M059J (cell line): ENCODE data around the gene GALNT2. TPM values are rescaled to one million over a fixed set of nuclear protein-coding genes. Genes with fewer than 3 reads are reported as not detected.

Experiments used
- DNase-seq: peaks from one replicate; pipeline ENCODE4 v3.0.0-alpha.2; 2012; ENCODE audit warnings: low read depth
- total RNA-seq: library from RNA; depleted of rRNA; stranded (reverse); fragments of >200 nt; shearing (Covaris generic); gene quantifications from 2 replicates; pipeline ENCODE4 v1.2.3, GENCODE V29; 2014

Gene GALNT2
- total RNA-seq, 1 experiment from 2014 or later = 65.1 TPM

GRCh38 chr1:230128569-230129285 is 61.7 kb downstream of the GALNT2 start:
- no peak for DNase-seq

- no peak for DNase-seq
Observed at GRCh38 chr1:230129341-230129740, 62.3 kb downstream of the GALNT2 start.

- no peak for DNase-seq
Observed at GRCh38 chr1:230130172-230130944, 63.3 kb downstream of the GALNT2 start.

DNA sequence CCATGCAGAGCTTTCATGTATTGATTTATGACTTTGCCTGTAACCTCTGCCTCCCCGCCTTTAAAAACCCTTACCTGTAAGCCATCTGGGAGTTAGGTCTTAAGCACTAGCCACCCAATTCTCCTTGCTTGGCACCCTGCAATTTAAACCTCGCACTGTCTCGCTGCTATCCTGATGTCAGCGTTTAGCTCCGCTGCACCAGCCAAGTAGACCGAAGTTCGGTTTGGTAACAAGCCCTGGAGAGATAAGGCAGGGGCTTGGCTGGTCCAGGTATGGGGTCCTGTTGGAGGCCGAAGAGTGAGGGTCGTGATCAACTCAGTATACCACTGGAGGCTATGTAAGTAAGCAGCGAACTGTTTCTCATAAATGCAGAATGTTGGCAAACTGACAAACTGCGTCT is 64.4 kb downstream of the GALNT2 start:
- no peak for DNase-seq

- DNase-seq = no peak
Observed at GRCh38 chr1:230132758-230133157, 65.7 kb downstream of the GALNT2 start.

DNA sequence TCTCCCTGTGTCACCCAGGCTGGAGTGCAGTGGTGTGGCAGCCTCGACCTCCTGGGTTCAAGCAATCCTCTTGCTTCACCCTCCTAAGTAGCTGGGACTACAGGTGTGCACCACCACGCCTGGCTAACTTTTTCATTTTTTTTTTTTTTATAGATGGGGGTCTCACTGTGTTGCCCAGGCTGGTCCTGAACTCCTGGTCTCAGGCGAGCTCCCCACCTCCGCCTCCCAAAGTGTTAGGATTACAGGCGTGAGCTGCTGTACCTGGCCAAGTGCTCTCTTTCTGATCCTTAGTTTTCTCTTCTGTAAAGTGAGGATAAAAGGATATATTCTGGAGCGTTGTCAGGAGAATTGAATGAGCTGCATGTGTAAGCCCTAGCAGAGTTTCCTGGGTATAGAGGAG is 68.7 kb downstream of the GALNT2 start:
- DNase-seq = no peak

DNA sequence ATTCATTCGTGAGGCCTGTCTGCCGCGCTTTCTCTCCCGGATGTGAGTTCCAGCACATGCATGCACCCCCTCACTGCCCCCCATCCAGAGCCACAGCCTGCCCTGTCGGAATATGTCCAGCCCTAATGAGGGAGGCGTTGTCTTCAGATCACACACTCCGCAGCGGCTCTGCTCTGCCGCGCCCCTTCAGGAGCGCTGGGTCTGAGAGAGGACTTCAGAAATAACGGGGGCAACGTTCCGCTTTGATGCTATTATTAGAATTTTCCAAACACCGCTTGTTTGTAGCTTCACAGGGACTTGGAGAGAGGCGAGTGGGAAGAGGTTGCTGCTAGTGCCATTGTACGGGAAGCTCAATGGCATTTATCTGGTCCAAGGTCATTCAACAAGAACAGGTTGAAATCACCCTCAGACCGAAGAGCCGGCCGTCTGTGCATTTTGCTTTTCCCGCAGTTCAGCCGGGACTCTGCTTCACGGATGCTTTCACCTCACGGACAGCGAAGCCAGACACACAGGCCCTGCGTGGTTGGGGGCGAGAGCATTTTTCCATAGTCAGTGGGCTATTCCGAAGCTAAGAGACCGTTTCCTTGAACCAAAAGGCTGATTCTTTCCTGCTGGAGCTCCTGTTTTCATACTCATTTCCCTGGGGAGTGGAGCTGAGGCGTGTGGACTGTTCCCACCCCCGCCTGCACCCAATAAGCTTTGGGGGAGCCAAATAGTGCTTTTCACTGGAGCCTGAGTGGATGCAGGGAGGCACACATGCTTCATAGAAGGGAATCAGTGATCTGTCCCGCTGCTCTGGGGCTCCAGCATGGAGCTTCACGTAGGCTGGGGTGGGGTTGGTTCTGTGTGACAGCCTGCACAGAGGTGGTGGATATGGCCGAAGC is 69.7 kb downstream of the GALNT2 start:
- no peak for DNase-seq

GRCh38 chr1:230137337-230137815 is 70.3 kb downstream of the GALNT2 start:
- DNase-seq = no peak

DNA sequence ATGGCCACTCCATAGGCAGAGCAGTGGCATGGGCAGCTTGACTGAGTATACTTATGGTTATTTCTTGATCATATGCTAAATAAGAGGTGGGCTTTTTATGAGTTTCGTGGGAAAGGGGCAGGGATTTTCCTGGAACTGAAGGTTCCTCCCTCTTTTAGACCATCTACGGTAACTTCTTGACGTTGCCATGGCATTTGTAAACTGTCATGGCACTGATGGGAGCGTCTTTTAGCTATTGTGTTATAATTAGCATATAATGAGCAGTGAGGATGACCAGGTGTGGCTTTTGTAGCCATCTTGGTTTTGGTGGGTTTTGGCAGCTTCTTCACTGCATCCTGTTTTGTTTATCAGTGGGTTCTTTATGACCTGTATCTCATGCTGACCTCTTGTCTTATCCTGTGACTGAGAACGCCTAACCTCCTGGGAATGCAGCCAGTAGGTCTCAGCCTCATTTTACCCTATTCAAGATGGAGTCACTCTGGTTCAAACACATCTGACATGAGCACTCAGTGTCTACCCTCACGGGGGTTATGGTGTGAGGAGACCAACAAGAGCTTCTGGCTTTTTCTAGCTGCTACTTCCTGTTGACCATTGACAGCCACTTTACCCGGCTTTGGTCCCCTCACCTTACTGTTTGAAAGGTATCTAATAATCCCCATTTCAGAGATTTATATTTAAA is 71.7 kb downstream of the GALNT2 start:
- no peak for DNase-seq

GRCh38 chr1:230139315-230139714 is 72.3 kb downstream of the GALNT2 start:
- no peak for DNase-seq

GRCh38 chr1:230139741-230140140 is 72.7 kb downstream of the GALNT2 start:
- DNase-seq = no peak

GRCh38 chr1:230140221-230141020 is 73.4 kb downstream of the GALNT2 start:
- DNase-seq = no peak

GRCh38 chr1:230141021-230141648 is 74.1 kb downstream of the GALNT2 start:
- no peak for DNase-seq

DNA sequence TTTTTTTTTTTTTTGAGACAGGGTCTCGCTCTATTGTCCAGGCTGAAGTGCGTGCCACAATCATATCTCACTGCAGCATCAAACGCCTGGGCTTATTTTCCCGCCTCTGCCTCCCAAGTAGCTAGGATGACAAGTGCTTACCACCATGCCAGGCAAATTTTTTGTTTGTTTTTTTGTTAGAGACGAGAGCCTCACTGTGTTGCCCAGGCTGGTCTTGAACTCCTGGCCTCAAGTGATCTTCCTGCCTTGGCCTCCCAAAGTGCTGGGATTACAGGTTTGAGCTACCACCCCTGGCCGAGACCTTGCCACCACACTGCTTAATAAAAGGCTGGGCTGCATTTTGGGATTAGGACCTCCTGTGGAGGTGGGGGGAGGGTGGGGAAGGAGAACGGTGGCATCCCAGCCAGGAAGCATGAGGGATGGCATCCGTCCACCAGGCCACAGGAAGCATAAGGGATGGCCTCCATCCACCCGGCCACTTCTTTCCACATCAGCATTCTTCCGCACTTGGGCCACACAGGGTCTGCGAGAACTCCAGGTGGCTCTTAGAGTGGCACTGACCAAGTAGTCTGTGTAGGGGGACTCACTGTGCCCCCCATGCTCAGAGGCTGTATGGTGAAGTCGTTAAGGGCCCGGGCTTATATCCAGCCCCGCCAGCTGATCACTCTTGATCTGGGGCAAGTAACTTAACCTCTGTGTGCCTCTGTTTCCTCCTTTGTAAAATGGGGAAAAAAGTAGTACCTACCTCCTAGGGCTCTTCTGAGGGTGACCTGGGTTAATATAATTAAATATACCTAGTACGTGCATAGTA is 75.0 kb downstream of the GALNT2 start:
- DNase-seq = no peak

GRCh38 chr1:230142608-230143210 is 75.7 kb downstream of the GALNT2 start:
- DNase-seq = no peak

DNA sequence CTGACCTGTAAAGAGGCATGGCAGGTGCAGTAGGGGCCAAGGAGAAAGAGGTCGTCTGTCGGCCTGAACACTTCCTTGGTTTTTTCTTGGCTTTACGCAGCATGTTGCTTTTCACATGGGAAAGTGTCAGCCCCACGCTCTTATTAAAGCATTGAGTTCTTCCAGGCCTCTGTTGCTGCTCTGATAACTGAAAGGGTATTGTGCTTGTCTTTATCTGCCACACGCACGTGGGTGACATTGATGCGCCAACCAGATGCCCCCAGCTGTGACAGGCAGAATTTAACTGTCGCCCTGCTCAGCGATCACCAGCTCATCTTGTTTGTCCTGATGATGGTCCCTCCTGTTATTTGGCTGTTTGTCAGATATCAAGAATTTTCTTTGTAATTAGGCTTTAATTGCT is 76.5 kb downstream of the GALNT2 start:
- DNase-seq = no peak

DNA sequence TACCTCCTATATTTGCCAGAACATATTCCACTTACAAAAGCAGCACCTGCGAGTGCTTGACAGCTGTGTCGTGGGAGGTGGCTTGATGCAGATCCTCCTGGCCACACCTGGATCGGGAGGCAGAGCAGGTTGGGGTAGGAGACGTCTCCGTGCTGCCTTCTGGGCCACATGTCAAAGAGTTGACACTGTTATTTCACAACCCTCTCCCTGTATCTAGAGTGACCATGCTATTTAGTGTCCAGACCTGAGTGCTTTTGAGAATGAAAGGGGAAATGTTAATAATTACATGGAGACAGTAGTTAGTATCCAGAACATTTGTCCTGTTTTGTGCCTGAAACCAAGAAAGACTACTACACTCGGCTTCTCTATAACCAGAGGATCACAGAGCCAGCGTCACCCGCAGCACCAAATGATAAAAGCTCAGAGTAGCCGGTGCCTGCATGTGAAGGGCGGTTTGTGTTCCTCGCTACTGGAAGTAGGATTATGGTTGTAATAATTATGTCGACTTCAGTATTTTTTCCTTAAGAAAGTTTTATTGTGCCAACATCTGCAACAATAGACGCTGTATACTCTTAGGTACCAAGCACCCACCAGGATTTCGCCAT is 77.1 kb downstream of the GALNT2 start:
- DNase-seq = no peak

- no peak for DNase-seq
Observed at GRCh38 chr1:230144758-230145504, 77.9 kb downstream of the GALNT2 start.
